ENCODE data around the gene RHOA.
A peak's percentile ranks its signal among the peaks of the same experiment; 100 is the strongest.
"Not testable (repeated sequence)": the region's sequence is repeated elsewhere in the genome, so short reads cannot be mapped to it uniquely, and the experiment has no call there.

Gene RHOA

DNA sequence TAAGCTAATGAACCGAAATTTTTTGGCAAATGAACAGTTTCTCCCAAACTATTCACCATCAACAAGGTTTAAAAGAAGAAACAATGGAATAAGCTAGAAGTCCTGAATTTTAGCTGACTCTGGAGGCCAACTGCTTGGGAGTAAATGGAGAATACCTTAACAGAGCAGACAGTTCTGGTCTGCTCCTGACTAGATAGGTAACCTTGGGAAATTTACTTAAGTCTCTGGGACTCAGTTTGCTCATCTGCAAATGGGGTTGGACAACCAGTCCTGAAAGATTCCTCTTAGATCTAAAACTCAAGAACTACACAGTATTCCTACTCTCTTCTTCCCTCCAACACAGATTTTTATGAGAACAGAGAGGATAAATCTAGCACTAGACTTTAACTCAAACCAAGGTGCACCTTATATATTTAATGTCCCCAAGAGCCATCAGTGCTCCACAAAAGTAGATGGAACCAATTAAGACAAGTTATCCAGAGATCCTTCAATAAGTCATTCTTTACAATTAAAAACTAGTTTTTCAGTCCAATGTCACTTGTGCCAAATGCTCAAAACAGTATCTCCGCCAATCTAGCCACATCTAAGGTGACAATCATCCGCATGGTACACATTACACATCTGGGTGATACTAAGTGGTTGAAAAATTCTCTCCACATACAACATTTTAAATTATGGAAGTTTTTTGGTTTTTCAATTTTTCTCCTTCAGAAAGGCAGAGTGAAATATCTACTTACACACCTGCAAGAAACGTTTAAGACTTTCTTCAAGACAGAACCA lies 1.5 kb downstream of the RHOA start:
- H3K4me3 ChIP-seq (replicated peaks; ENCODE audit: insufficient read depth, low read length), result peak overlapping the region; percentile 74
- TF ChIP-seq SPI1 (IDR thresholded peaks at IDR 0.05; ENCODE audit: borderline replicate concordance, low read depth) (no peak), POLR2AphosphoS5 (IDR thresholded peaks at IDR 0.05; ENCODE audit: low read depth) (no peak), GABPA (IDR thresholded peaks at IDR 0.05; ENCODE audit: low read depth) (no peak)
- TF ChIP-seq, protein P1, sequence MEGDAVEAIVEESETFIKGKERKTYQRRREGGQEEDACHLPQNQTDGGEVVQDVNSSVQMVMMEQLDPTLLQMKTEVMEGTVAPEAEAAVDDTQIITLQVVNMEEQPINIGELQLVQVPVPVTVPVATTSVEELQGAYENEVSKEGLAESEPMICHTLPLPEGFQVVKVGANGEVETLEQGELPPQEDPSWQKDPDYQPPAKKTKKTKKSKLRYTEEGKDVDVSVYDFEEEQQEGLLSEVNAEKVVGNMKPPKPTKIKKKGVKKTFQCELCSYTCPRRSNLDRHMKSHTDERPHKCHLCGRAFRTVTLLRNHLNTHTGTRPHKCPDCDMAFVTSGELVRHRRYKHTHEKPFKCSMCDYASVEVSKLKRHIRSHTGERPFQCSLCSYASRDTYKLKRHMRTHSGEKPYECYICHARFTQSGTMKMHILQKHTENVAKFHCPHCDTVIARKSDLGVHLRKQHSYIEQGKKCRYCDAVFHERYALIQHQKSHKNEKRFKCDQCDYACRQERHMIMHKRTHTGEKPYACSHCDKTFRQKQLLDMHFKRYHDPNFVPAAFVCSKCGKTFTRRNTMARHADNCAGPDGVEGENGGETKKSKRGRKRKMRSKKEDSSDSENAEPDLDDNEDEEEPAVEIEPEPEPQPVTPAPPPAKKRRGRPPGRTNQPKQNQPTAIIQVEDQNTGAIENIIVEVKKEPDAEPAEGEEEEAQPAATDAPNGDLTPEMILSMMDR (IDR thresholded peaks at IDR 0.05; ENCODE audit: insufficient read depth, low read length), result no peak
- TF ChIP-seq, protein P2, sequence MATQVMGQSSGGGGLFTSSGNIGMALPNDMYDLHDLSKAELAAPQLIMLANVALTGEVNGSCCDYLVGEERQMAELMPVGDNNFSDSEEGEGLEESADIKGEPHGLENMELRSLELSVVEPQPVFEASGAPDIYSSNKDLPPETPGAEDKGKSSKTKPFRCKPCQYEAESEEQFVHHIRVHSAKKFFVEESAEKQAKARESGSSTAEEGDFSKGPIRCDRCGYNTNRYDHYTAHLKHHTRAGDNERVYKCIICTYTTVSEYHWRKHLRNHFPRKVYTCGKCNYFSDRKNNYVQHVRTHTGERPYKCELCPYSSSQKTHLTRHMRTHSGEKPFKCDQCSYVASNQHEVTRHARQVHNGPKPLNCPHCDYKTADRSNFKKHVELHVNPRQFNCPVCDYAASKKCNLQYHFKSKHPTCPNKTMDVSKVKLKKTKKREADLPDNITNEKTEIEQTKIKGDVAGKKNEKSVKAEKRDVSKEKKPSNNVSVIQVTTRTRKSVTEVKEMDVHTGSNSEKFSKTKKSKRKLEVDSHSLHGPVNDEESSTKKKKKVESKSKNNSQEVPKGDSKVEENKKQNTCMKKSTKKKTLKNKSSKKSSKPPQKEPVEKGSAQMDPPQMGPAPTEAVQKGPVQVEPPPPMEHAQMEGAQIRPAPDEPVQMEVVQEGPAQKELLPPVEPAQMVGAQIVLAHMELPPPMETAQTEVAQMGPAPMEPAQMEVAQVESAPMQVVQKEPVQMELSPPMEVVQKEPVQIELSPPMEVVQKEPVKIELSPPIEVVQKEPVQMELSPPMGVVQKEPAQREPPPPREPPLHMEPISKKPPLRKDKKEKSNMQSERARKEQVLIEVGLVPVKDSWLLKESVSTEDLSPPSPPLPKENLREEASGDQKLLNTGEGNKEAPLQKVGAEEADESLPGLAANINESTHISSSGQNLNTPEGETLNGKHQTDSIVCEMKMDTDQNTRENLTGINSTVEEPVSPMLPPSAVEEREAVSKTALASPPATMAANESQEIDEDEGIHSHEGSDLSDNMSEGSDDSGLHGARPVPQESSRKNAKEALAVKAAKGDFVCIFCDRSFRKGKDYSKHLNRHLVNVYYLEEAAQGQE (IDR thresholded peaks at IDR 0.05; ENCODE audit: insufficient replicate concordance, low read depth), result no peak
- H3K27me3 ChIP-seq (ENCODE audit: insufficient read depth, poor library complexity, severe bottlenecking), result no peaks in the 10 kb centered on the region
- H3K27ac ChIP-seq (replicated peaks), result peak overlapping the region; percentile 86
- DNase-seq (ENCODE audit: low read depth in 1 of 2, low spot score in 1 of 2), result no peak

DNA sequence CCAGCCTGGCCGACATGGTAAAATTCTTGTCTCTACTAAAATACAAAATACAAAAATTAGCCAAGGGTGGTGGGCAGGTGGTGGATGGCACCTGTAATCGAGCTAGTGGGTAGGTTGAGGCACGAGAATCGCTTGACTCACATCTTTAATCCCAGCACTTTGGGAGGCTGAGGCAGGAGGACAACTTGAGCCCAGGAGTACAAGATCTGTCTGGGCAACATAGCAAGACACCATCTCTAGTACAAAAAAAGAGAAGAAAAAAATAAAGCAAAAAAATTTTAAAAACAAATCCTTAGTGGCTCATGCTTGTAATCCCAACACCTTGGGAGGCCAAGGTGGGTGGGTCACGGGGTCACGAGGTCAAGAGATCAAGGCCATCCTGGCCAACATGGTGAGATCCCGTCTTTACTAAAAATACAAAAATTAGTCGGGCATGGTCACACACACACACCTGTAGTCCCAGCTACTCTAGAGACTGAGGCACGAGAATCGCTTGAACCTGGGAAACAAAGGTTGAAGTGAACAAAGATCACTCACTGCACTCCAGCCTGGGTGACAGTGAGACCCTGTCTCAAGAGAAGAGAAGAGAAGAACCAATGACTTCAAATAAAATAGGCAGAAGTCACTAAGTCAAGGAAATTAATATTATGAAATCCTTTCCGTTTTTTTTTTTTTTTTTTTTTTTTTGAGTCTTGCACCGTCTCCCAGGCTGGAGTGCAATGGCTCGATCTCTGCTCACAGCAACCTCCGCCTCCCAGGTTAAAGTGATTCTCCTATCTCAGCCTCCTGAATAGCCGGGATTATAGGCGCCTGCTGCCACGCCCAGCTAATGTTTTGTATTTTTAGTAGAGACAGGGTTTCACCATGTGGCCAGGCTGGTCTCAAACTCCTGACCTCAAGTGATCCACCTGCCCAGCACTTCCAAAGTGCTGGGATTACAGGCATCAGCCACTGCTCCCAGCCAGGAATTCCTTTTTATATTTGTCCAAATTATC lies 4.9 kb downstream of the RHOA start:
- DNase-seq (ENCODE audit: low read depth in 1 of 2, low spot score in 1 of 2), result peak in 1 of 2 experiments; percentile 38
- TF ChIP-seq, protein P1 (IDR thresholded peaks at IDR 0.05; ENCODE audit: insufficient read depth, low read length), result no peak
- TF ChIP-seq, protein P2 (IDR thresholded peaks at IDR 0.05; ENCODE audit: insufficient replicate concordance, low read depth), result no peak
- TF ChIP-seq POLR2AphosphoS5 (IDR thresholded peaks at IDR 0.05; ENCODE audit: low read depth) (no peak), SPI1 (IDR thresholded peaks at IDR 0.05; ENCODE audit: borderline replicate concordance, low read depth) (no peak), GABPA (IDR thresholded peaks at IDR 0.05; ENCODE audit: low read depth) (no peak)
- no peak overlapping the region; the same call in 1 of the 2 replicates for H3K4me3 ChIP-seq (replicated peaks; ENCODE audit: insufficient read depth, low read length)
- no peak overlapping the region; the same call in none of the 2 replicates for H3K27ac ChIP-seq (replicated peaks)
- no peaks in the 10 kb centered on the region for H3K27me3 ChIP-seq (ENCODE audit: insufficient read depth, poor library complexity, severe bottlenecking)

DNA sequence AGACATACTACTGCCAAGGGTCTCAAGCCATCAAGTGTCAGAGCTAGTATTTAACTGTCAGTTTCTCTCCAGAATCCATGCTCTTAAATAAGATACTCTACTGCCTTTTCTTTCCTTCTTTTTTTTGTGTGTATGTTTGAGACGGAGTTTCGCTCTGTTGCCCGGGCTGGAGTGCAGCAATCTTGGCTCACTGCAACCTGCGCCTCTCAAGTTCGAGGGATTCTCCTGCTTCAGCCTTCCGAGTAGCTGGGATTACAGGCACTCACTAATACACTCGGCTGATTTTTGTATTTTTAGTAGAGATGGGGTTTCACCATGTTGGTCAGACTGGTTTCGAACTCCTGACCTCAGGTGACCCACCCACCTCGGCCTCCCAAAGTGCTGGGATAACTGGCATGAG lies 6.2 kb downstream of the RHOA start:
- DNase-seq (ENCODE audit: low read depth in 1 of 2, low spot score in 1 of 2); H3K4me3 ChIP-seq (replicated peaks; ENCODE audit: insufficient read depth, low read length); H3K27me3 ChIP-seq (ENCODE audit: insufficient read depth, poor library complexity, severe bottlenecking); H3K27ac ChIP-seq (replicated peaks): not testable (repeated sequence)

DNA sequence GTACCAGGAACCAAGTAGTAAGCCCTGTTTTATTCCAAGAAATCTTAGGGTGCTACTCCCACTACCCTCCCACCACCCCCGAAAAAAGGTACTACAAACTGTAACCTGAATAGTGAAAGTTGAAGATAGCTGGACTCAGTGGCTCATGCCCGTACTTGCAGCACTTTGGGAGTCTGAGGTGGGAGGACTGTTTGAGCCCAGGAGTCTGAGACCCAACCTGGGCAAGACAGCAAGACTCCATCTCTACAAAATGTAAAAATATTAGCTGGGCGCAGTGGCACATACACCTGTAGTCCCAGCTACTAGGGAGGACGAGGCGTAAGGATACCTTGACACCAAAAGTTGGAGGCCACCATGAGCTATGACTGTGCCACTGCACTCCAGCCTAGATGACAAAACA lies 7.9 kb downstream of the RHOA start:
- Histone ChIP-seq H3K27ac (replicated peaks) (no peak overlapping the region), H3K4me3 (replicated peaks; ENCODE audit: insufficient read depth, low read length) (no peak overlapping the region), H3K27me3 (ENCODE audit: insufficient read depth, poor library complexity, severe bottlenecking) (no peaks in the 10 kb centered on the region)
- DNase-seq (ENCODE audit: low read depth in 1 of 2, low spot score in 1 of 2), result no peak
- TF ChIP-seq POLR2AphosphoS5 (IDR thresholded peaks at IDR 0.05; ENCODE audit: low read depth) (no peak), GABPA (IDR thresholded peaks at IDR 0.05; ENCODE audit: low read depth) (no peak), SPI1 (IDR thresholded peaks at IDR 0.05; ENCODE audit: borderline replicate concordance, low read depth) (no peak)
- TF ChIP-seq, protein P1 (IDR thresholded peaks at IDR 0.05; ENCODE audit: insufficient read depth, low read length), result no peak
